HG03175 (cell line): ENCODE data around the gene SPARCL1.
"Not testable (repeated sequence)": the region's sequence is repeated elsewhere in the genome, so short reads cannot be mapped to it uniquely, and the experiment has no call there.

Source experiments
- ATAC-seq: cut with Tn5 transposase; IDR thresholded peaks from one replicate; pipeline ENCODE4 v1.9.1; 2021; ENCODE audit warnings: mild to moderate bottlenecking, moderate library complexity; ENCODE audit not compliant: unreplicated experiment

The SPARCL1 gene

DNA sequence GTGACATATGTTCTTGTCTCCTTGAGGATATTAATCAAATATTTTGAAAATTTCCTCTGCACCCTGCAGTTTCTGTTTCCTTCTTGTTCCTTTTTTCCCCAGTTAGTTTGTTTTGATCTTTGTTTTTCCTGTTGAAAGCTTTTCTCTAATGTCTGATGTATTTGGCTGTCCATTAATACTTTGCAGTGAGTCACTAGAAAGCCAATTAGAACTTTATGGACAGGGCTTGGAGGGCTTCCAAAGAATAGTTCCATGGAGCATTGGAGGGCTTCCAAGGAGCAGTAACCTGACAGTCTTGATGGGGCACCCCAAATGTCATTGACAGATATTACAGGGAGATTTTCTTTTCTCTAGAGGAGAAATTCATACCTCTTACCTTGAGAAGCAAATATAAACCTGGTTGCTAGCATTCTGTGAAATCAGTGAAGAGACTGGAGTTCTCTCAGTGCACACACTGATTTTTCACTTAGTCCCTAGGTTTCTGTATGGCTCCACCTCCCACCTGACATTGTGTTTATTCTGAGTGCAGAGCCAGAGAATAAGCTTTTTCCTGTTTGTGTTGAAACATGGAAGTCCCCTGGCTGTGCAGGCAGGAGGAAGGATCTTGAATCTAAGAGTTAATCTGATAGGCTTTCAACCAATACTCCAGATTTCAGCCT, 26.5 kb downstream of the SPARCL1 start:
- no peak for ATAC-seq

DNA sequence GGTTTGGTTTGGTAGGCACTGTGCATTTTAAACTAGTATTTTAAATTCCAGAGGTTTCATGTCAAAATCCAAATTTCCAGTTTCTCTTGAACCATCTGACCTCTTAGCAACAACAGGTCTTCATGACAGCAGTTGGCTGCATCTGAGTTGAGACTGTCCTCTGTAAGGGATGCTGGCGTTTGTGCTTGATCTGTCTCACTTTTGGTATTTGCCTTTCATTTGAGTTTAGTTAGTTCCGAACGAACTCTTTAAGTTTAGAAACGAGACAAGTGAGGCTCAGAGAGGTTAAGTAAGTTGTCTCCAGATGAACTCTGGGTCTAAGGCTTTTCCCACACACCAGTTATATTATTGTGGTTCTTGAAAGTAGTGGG, 29.1 kb downstream of the SPARCL1 start:
- peak; percentile 35 for ATAC-seq

DNA sequence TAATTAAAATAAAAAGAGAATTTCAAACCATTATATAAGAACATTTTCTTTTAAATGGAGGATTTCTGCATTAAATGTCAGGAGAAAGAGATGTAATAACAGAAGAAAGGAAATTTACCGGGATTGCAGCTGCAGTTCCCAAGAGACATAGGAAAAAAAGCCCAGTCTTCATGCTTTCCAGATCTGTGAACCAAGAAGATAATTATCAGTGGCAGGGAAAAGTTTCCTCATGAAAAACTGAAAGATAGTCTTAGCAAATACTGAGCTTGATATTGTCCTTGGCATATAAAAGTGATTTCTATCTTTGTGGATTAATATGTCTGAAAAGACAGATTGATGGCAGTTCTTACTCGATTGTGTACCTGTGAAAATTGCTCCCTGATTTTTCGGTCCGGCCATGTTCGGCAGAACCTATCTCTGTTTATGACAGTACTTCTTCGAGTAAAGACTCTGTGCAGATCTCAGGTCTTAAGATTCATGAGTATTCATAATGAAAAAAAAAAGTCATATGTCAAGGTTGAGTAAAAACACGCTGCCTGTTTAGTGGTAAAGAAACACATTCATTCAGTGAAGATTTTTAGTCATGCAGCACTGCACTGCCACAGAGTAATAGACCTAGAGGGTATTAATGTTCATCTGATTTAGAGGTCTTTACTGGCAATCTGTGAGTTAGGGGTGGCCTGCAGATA, 29.6 kb downstream of the SPARCL1 start:
- peak; percentile 68 for ATAC-seq

DNA sequence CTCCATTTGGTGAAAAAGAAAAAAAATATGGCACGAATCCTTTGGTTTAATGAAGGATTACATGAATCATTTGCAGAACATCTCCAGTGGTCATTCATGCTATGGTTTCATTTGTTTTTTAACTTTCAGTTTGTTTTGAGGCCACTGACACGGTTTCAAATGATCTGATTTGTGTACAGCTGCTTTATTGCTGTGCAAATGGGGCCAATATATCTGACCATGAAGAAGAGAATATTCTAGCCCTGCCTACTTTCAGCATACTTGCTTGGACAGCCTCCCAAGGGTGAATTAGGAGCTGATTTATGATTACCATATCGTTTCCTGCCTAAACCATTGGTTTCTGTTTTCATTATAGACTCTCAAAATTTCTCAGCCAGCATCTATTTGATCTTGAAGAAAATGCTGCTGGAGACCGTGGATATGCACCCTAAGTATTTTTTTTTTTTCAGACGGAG, 30.7 kb downstream of the SPARCL1 start:
- ATAC-seq, result peak; percentile 67

DNA sequence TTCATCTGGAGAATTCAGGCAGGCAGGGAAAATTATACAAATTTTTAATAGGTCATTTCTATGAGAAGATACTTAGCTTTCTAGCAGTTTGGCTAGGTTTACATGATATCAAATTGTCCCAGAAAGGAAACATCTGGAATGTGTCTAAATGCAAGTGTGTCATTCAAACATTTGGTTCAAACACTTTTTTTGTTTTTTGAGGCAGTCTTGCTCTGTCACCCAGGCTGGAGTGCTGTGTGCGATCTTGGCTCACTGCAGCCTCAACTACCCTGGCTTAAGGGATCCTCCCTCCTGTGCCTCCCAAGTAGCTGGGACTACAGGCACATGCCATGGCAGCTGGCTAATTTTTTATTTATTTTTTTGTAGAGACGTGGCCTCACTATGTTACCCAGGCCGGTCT, 31.6 kb downstream of the SPARCL1 start:
- ATAC-seq, result no peak

DNA sequence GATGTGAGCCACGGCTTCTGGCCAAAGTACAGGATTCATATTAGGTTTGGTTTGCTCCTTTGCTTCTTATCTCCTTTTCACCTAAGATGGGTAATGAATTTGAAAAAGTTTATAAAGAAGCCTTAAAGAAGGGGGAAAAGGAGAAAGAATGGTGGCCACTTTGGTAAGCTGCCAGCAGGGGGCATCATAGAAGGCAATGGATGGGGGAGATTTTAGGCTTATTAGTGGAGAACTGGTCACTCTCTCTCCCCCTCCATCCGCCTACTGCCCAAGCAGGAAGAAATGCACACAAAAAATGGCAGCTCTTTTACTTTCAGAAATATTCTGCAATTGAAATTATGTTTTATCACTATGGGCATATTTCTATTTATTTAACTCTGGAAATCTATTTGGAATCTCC, 32.0 kb downstream of the SPARCL1 start:
- no peak for ATAC-seq

DNA sequence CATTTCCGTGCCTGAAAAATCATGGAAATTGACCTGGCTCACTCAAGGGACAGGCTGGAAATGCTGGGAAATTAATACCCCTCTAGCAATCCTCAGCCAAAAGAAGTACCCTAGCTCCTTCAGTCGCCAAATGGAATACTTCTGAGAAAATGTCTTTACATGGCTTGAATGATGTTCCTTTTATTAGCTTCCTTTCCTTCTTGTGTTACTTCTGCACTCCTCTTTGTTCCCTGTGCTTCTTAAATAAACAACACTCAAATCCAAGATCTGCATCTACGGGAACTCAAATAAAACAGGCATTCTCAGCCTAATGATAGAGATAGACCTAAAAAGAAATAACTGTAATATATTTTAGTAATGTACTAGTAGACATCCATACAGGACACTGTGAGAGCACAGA, 36.1 kb downstream of the SPARCL1 start:
- no peak for ATAC-seq

DNA sequence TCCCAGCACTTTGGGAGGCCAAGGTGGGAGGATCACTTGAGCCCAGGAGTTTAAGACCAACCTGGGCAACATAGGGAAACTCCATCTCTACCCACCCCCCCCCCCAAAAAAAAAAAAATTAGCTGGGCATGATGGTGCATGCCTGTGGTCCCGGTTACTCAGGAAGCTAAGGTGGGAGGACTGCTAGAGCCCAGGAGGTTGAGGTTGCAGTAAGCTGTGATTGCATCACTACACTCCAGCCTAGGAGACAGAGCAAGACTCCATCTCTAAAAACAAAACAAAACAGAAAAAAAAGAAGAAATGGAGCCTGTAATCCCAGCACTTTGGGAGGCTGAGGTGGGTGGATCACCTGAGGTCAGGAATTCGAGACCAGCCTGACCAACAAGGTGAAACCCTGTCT, 37.3 kb downstream of the SPARCL1 start:
- ATAC-seq, result not testable (repeated sequence)

DNA sequence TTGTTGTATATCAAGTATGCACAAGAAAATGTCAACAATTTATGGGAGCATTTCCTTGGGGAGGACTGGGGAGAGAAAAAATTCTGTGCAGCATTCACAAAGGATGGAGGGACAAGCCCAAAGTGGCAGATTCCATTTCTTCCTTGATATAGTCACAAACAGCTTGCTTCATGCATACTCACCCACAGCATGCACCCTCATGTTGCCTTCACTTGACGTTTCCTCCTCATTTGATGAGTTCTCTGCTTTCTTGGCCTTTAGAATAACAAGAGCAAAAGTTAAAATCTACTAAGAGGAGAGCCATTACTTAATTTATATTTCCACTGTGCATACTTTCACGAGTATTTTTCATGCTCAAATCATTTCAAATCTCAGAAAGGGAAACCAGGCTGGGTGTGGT, 37.7 kb downstream of the SPARCL1 start:
- ATAC-seq, result no peak

DNA sequence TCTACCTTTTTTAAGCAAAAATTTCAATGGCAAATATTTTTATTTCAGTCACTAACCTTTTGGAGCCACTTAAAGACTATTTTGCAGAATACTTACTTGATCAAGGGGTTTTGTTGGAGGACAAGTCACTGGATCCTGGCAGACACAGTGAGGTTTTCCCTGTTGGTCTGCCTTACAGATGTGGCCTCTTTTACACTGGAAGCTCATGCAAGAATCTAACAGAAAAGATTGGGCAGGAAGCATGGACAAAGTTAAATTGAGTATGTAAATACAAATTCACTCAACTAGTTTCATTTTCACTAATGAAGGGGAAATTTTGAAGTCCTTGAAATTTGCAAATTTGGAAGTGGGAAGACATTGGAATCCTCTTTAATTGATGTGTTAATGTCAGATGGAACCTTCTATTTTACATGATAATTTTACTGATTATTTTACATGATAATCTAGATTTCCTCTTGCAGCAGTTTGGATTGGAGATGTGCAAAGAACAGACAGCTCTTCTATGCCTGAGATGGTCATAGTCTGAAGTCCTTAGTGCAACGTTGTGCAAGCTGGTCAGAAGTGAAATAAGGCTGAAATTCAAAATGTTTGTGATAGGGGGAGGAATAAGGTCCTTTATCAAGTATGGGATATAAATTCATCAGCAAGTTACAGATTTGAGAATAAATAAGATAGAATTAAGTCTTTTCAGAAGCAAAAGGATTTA, 38.4 kb downstream of the SPARCL1 start:
- no peak for ATAC-seq

DNA sequence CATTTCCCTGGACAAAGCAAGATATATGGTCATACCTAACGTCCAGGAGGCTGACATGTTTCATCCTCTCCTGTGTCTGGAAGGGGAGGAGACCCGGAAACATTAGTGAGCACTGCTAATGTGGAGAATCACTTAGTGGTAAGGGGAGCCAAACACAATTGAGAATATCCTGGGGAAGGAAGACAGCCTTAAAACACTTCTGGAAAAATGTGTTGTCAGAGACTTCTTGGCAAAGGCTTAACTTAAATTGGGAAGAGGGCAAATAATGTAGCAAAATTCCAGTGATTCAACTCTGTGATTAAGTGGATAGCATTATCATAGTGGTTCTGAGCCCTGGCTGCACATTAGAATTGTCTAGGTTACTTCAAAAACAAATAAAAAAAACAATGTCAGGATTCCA, 39.5 kb downstream of the SPARCL1 start:
- no peak for ATAC-seq

DNA sequence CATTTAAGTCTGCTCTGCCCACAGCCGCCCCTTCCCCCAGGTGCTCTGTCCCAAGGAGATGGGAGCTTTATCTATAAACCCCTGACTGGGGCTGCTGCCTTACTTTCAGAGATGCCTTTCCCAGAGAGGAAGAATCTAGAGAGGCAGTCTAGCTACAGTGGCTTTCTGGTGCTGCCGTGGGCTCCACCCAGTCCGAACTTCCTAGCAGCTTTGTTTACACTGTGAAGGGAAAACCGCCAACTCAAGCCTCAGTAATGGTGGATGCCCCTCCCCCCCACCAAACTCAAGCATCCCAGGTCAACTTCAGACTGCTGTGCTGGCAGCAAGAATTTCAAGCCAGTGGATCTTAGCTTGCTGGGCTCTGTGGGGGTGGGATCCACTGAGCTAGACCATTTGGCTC, 40.5 kb downstream of the SPARCL1 start:
- not testable (repeated sequence) for ATAC-seq

DNA sequence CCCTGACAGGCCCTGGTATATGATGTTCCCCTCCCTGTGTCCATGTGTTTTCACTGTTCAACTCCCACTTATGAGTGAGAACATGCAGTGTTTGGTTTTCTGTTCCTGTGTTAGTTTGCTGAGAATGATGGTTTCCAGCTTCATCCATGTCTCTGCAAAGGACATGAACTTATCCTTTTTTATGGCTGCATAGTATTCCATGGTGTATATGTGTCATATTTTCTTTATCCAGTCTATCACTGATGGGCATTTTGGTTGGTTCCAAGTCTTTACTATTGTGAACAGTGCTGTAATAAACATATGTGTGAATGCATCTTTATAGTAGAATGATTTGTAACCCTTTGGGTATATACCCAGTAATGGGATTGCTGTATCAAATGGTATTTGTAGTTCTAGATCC, 45.9 kb downstream of the SPARCL1 start:
- not testable (repeated sequence) for ATAC-seq

DNA sequence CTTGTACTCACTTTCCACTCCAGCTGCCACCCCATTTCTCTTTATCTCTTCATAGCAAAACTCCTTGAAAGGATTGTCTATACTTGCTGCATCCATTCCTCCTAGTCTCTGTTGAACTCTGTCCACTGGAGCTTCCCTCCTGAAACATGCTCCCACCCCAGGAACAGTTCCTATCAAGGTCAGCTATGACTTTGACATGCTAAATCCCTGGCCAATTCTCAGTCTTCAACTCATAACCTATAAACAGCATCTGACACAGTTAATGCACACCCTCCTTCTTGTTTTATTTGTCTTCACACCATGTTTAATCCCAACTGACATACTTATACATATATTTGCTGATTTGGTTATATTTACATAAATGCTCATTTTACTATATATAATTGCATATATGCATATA, 47.8 kb downstream of the SPARCL1 start:
- ATAC-seq, result no peak

DNA sequence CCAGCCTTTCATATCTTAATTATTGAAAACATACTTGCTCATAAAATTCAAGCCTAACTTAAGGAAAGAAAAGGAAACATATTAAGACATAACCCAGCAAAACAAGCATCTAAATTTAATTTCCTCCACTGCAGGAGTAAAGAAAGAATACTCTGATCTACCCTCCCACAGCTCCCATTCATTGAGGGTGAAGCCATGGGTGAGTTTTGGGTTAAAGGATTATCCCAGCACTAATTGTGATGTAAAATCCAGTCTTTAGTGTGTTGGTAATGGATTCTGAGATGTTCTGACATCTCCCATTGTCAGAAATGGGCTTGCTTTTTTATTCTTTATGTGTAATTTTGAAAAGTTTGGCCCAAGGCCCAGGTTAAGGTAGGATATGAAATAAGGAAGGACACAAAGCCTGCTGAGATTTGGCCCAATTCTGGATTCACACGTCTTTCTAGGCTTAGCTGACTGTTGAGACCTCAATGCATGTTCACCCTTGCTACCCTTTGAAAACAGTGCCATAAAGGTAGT, 50.4 kb downstream of the SPARCL1 start:
- ATAC-seq, result no peak

DNA sequence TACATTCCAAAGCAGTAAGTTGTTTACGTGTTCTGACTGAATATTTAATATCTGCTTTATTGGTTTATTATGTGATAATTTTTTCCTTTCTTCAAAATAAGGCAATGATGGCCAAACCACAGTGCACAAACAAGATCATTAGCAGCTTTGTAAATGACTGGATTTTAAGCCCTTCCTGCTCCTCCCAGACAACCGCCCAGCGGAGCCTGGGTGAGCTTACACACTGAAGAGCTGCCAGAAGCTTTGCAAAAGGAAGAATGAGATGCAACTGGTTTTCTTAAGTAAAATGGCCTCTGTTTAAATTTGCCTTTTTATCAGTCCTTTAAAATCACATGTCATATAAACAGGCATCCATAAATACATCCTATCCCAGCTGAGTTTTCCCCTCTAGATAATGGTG, 52.2 kb downstream of the SPARCL1 start:
- ATAC-seq, result no peak

DNA sequence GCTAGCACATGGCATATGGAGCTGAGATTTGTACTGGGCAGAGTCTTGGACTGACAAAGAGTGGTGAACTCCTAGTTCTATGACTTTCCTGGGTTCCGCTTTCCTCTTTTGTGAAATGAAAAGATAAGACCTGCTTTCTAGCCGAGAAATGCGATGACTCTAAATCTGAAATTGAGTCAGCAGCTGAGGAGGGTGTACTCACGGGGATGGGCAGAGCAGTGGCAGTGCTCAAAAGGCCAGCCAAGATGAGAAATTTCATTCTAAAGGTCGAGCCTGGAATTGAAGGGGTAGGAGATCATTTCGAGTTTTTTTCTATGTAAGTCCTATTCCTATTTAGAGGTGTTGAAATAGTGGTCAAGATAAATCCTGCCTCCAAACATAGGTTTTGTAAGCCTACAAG, 59.8 kb downstream of the SPARCL1 start:
- ATAC-seq, result no peak

DNA sequence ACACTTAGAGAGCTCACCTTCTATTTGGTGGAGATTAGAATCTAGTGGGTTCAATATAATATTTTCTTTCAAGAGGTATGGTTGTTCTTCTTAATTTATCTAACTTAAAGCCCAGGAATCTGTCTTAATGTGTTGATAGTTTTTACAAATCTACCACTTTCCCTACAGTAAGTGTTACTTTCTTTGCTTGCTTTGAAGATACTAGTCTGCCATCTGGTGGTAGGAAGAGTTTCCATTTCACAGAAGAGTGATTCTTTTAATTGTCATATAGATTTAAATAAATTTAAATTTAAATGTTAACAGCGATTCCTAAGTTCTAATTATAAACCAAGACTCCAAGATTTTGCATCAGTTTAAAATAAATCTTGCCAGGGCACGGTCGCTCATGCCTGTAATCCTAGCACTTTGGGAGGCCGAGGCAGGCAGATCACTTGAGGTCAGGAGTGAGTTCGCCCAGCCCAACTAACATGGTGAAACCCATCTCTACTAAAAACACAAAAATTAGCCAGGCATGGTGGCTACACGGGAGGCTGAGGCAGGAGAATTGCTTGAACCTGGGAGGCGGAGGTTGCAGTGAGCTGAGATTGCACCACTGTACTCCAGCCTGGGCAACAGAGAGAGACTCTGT, 63.3 kb downstream of the SPARCL1 start:
- ATAC-seq, result peak; percentile 67

DNA sequence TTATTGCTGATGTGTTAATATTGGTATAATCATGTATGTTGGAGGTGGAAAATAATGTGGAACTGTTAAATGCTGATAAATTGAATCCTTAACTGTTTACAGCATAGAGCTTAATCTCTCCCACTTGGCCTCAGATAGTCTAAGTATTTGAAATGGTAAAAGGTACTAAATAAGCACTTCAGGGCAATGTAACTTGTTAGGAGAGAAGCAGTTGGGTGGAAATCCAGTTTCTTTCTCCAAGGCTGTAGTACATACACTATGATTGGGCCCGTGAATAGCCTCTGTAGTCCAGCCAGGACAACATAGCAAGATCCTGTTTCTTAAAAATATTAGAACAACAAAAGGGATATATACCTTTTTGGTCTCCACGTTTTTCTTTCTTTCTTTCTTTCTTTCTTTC, 67.1 kb downstream of the SPARCL1 start:
- ATAC-seq, result no peak

DNA sequence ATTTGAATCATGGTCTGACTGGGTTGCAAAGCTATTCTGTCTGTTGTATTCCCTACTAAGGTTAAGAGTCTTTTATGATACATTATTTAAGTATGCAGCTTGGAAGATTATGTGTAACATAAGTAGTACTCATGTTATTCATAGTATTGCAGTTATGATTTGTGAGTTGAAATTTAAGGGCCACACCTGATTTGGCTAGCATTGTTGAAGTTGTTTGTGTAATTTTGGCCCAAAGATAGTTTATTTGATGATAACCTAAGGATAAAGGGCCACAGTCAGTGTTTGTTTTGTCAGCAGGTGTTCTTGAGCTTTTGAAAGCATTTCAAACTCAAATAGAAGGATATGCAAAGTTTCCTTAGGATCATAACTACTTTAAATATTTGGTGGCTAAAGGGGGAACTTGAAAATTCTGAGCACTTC, 67.9 kb downstream of the SPARCL1 start:
- ATAC-seq, result no peak

DNA sequence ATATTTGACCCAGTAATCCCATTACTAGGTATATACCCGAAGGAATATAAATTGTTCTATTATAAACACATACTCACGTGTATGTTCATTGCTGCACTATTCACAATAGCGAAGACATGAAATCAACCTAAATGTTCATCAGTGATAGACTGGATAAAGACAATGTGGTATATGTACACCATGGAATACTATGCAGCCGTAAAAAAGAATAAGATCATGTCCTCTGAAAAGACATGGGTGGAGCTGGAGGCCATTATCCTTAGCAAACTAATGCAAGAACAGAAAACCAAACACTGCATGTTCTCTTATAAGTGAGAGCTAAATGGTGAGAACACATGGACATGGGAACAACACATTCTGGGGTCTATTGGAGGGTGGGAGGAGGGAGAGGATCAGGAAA, 70.3 kb downstream of the SPARCL1 start:
- ATAC-seq, result no peak
